PC-9 (cell line): ENCODE data around the gene RNF149. TPM values are rescaled to one million over a fixed set of nuclear protein-coding genes. Genes with fewer than 3 reads are reported as not detected.

Source experiments
- BruUV-seq: library from RNA; stranded (reverse); fragments of 400-500 nt; replicated peaks from 2 replicates; lab custom pipeline; 2021; lab: Mats Ljungman, UMichigan
- CTCF ChIA-PET: fragments of 300-600 bp; sonication (Branson Sonifier 250); formaldehyde crosslinking; loops from one replicate; lab custom pipeline; 2022; ENCODE audit warnings: antibody characterized with exemption; lab: Charles Lee
- POLR2A ChIA-PET: fragments of 300-600 bp; sonication (Branson Sonifier 250); formaldehyde crosslinking; loops from one replicate; lab custom pipeline; 2022; ENCODE audit warnings: antibody characterized with exemption; ENCODE audit not compliant: unreplicated experiment; lab: Charles Lee
- DNase-seq, 2 experiments: peaks; one replicate each; pipeline versions ENCODE4 v3.0.0 to v3.0.0-alpha.2; 2015 to 2022; ENCODE audit warnings: mixed read lengths in 1 of 2
- H2AFZ ChIP-seq: fragments of 200-600 bp; sonication (generic); 2 replicates; pipeline ENCODE4 v1.8.1; 2017; ENCODE audit warnings: antibody characterized with exemption
- H3F3A ChIP-seq: fragments of 200-600 bp; sonication (generic); 2 replicates; pipeline ENCODE4 v1.8.1; 2017; ENCODE audit warnings: antibody characterized with exemption, mild to moderate bottlenecking, low read depth; ENCODE audit not compliant: insufficient read depth
- H3K27ac ChIP-seq: fragments of 200-600 bp; sonication (generic); 2 replicates; pipeline ENCODE4 v1.6.1; 2016; ENCODE audit warnings: mixed run types
- H3K27me3 ChIP-seq: fragments of 200-600 bp; sonication (generic); 2 replicates; pipeline ENCODE4 v1.6.1; 2016; ENCODE audit warnings: low read depth, mixed run types; ENCODE audit not compliant: insufficient read depth
- H3K36me3 ChIP-seq: fragments of 200-600 bp; sonication (generic); 2 replicates; pipeline ENCODE4 v1.6.1; 2016; ENCODE audit warnings: low read depth, mixed run types
- H3K4me1 ChIP-seq: fragments of 200-600 bp; sonication (generic); replicated peaks from 2 replicates; pipeline ENCODE4 v1.6.1; 2016; ENCODE audit warnings: mixed run types; ENCODE audit not compliant: insufficient read depth
- H3K4me2 ChIP-seq: fragments of 200-600 bp; sonication (generic); 2 replicates; pipeline ENCODE4 v1.6.1; 2017; ENCODE audit warnings: mixed run types
- H3K4me3 ChIP-seq: fragments of 200-600 bp; sonication (generic); 2 replicates; pipeline ENCODE4 v1.6.1; 2016; ENCODE audit warnings: mixed run types
- H3K79me2 ChIP-seq: fragments of 200-600 bp; sonication (generic); 2 replicates; pipeline ENCODE4 v1.6.1; 2017; ENCODE audit warnings: low read depth, mixed run types
- H3K9me2 ChIP-seq: fragments of 200-600 bp; sonication (generic); 2 replicates; pipeline ENCODE4 v1.8.1; 2017; ENCODE audit warnings: mild to moderate bottlenecking; ENCODE audit not compliant: insufficient read depth
- H3K9me3 ChIP-seq: fragments of 200-600 bp; sonication (generic); 2 replicates; pipeline ENCODE4 v1.8.1; 2016; ENCODE audit warnings: low read depth; ENCODE audit not compliant: insufficient read depth
- H4K20me1 ChIP-seq: fragments of 200-600 bp; sonication (generic); 2 replicates; pipeline ENCODE4 v1.8.1; 2017; ENCODE audit not compliant: insufficient read depth
- EZH2 ChIP-seq: fragments of 200-600 bp; sonication (generic); IDR thresholded peaks from 2 replicates; pipeline ENCODE4 v1.8.0; 2017; ENCODE audit warnings: antibody characterized with exemption, low read depth
- intact Hi-C: fragments of 100-400 bp; cut with micrococcal nuclease; formaldehyde crosslinking; loops from one replicate; pipeline ENCODE4 v1.10.0; 2022; ENCODE audit not compliant: unreplicated experiment
- total RNA-seq: library from RNA; stranded (reverse); gene quantifications from 2 replicates; pipeline ENCODE4 v1.2.3, GENCODE V29; 2021
- TF ChIP-seq, protein P1 (sequence below): fragments of 200-600 bp; sonication (generic); conservative IDR thresholded peaks from 2 replicates; pipeline ENCODE4 v1.6.1; 2017; ENCODE audit warnings: mixed run types, antibody characterized with exemption, mild to moderate bottlenecking, moderate library complexity

Gene RNF149
- total RNA-seq, 1 experiment from 2014 or later = 58.6 TPM

DNA sequence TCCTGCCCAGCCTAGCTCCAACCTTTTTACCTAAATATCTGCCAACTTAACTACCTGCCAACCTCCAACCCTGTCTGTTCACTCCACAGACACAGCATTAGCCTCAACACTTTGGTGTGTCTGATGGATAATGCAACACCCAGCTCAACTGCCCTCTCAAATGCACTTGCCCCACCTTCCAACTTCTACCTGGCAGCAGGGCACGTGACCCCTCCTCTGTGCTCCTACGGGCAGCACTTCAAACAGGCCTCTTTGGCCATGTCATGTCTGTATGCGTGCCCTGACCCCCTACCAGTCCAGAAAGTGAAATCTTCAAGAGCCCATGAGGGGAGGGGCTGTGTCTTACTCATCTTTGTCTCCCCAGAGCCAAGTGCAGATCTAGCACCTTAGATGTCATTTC, 25.5 kb downstream of the RNF149 start:
- peaks cover 43% of the 10 kb centered on the region for H3F3A ChIP-seq
- H4K20me1 ChIP-seq = peaks cover 27% of the 10 kb centered on the region
- H3K36me3 ChIP-seq = peaks cover 57% of the 10 kb centered on the region
- H3K9me2 ChIP-seq = no peaks in the 10 kb centered on the region
- intact Hi-C loops = no loop called here
- no TSS peak for BruUV-seq
- no peak for DNase-seq
- no peak overlapping the region for H3K27ac ChIP-seq
- ChIA-PET POLR2A (no interaction called here), CTCF (no interaction called here)
- no peak overlapping the region for H2AFZ ChIP-seq
- H3K4me1 ChIP-seq = no peaks in the 10 kb centered on the region
- H3K27me3 ChIP-seq = no peaks in the 10 kb centered on the region
- TF ChIP-seq, protein P1, sequence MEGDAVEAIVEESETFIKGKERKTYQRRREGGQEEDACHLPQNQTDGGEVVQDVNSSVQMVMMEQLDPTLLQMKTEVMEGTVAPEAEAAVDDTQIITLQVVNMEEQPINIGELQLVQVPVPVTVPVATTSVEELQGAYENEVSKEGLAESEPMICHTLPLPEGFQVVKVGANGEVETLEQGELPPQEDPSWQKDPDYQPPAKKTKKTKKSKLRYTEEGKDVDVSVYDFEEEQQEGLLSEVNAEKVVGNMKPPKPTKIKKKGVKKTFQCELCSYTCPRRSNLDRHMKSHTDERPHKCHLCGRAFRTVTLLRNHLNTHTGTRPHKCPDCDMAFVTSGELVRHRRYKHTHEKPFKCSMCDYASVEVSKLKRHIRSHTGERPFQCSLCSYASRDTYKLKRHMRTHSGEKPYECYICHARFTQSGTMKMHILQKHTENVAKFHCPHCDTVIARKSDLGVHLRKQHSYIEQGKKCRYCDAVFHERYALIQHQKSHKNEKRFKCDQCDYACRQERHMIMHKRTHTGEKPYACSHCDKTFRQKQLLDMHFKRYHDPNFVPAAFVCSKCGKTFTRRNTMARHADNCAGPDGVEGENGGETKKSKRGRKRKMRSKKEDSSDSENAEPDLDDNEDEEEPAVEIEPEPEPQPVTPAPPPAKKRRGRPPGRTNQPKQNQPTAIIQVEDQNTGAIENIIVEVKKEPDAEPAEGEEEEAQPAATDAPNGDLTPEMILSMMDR = no peak
- no peak for TF ChIP-seq EZH2
- H3K79me2 ChIP-seq = peaks cover 23% of the 10 kb centered on the region
- no peak overlapping the region for H3K4me3 ChIP-seq
- H3K9me3 ChIP-seq = no peaks in the 10 kb centered on the region
- H3K4me2 ChIP-seq = no peak overlapping the region

DNA sequence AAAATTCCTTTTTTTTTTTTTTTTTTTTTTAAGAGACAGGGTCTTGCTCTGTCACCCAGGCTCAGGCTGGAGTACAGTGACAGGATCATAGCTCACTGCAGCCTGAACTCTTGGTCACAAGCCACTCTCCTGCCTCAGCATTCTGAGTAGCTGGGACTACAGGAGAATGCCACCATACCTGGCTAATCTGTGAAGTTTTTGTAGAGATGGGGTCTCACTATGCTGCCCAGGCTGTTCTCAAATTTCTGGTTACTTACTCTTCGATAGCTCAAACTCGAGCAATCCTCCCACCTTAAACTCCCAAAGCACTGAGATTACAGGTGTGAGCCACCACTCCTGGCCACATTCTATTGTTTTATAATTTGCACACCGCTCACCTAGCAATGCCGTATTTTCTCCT, 27.0 kb downstream of the RNF149 start:
- Histone ChIP-seq H3K79me2 (peaks cover 25% of the 10 kb centered on the region), H3K4me1 (no peaks in the 10 kb centered on the region), H3K4me3 (no peak overlapping the region), H3K36me3 (peaks cover 48% of the 10 kb centered on the region), H3K4me2 (no peak overlapping the region), H3K27ac (no peak overlapping the region), H3F3A (peaks cover 46% of the 10 kb centered on the region), H4K20me1 (peaks cover 30% of the 10 kb centered on the region; the same call in 1 of the 2 replicates), H3K9me2 (no peaks in the 10 kb centered on the region), H3K9me3 (no peaks in the 10 kb centered on the region), H2AFZ (no peak overlapping the region), H3K27me3 (no peaks in the 10 kb centered on the region)
- POLR2A ChIA-PET = interaction anchor here (0.6 kb wide), 1 partner anchor 30 kb away, joined by 4 read pairs; no protein-coding TSS in a partner anchor
- DNase-seq = no peak
- TF ChIP-seq EZH2 = no peak
- TF ChIP-seq, protein P1 = no peak
- no TSS peak for BruUV-seq
- CTCF ChIA-PET = no interaction called here
- intact Hi-C loops = no loop called here

DNA sequence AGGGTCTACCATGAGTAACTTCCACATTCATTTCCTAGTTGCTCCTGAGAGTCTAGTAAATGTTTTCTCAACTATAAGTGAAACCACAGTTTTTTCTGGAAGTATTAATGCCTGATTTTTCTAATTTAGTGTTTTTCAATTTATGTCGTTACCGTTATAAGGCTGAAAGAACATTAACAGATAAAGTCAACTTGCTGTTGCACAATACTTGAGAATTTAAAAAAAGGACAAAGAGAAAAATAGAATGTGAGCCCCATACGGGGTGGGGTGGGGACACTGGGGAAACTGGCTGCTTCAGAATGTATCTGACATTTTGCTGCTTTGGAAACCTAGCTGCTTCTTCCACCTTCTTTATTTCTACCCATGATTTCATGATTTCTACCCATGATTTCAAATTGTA, 29.6 kb downstream of the RNF149 start:
- Histone ChIP-seq H3F3A (peaks cover 57% of the 10 kb centered on the region), H3K9me2 (no peaks in the 10 kb centered on the region), H2AFZ (no peak overlapping the region), H3K4me1 (no peaks in the 10 kb centered on the region), H4K20me1 (peaks cover 28% of the 10 kb centered on the region; the same call in 1 of the 2 replicates), H3K79me2 (peaks cover 19% of the 10 kb centered on the region), H3K27ac (0 out of 2 replicates have a peak overlapping the region, but pooled peaks have one; percentile 5), H3K36me3 (peaks cover 46% of the 10 kb centered on the region), H3K4me3 (no peak overlapping the region), H3K27me3 (no peaks in the 10 kb centered on the region), H3K4me2 (no peak overlapping the region), H3K9me3 (no peaks in the 10 kb centered on the region)
- DNase-seq = no peak
- ChIA-PET POLR2A (no interaction called here), CTCF (no interaction called here)
- intact Hi-C loops = no loop called here
- no TSS peak for BruUV-seq
- TF ChIP-seq, protein P1 = no peak
- no peak for TF ChIP-seq EZH2
